GM18868 (cell line): ENCODE measurements around the gene ZNF280C.
A peak's percentile ranks its signal among the peaks of the same experiment; 100 is the strongest.

Experiments
- ATAC-seq: cut with Tn5 transposase; IDR thresholded peaks from one replicate; pipeline ENCODE4 v1.9.1; 2021; ENCODE audit warnings: mild to moderate bottlenecking, moderate library complexity; ENCODE audit not compliant: unreplicated experiment

ZNF280C gene

GRCh38 chrX:130179579-130180215 lies 89.0 kb downstream of the ZNF280C start:
- ATAC-seq = no peak

- ATAC-seq = no peak
Measured at GRCh38 chrX:130179170-130179569, 89.5 kb downstream of the ZNF280C start.

GRCh38 chrX:130176942-130177341 lies 91.8 kb downstream of the ZNF280C start:
- no peak for ATAC-seq

DNA sequence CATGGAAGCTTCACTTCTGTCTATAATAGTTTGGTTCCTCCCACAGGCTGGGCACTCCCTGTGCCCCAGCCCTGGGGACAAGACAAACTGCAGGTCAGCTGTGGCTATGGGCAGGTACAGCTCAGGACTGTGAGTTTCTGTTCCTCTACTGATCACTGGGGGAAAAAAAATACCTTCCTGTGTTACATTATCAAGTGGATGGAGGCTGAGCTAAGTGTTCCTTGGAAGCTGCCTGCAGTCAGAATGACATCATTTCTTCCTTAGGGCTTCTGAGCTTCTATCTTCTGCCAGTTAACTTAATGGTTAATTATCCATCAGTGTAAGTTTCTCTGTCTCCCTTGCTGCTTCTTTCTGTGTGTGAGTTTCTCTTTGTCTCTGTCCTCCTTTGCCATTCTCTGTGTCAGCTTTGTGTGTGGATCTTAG lies 92.3 kb downstream of the ZNF280C start:
- peak; percentile 78 for ATAC-seq

- no peak for ATAC-seq
Measured at GRCh38 chrX:130174937-130175336, 93.8 kb downstream of the ZNF280C start.

- no peak for ATAC-seq
Measured at GRCh38 chrX:130174045-130174704, 94.5 kb downstream of the ZNF280C start.

DNA sequence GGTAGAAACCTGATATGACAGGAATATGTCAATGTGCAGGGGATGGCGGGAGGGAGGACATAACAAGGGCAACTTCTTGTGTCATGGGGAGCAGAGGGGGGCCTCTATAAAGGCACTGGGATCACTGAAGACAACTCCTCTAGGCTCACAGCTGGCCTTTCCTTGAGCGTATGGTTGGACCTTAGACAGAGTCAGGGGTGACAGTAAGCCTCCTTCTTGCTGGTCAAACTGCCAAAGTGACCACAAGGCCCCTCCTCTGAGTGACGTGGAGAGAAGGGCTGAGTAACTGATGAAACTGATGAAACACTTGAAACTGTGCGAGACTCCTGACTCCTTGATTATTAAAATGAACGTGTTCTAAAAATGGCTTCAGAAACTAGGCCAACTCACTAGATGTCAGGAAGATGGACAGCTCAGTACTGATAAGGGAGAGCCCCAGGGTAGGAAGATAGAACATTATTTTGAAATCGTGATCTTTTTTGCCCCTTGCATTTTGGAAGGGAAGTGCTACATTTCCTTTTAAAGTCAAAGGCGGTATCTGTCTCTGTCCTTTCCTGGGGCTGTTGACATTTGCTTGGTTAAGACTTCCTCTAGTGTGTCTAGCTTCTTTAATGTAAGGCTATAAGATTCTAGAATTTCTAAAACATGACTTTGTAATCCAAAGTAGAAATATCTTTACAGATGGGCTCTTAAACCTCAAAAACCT lies 95.4 kb downstream of the ZNF280C start:
- peak; percentile 29 for ATAC-seq

GRCh38 chrX:130172127-130172845 lies 96.4 kb downstream of the ZNF280C start:
- no peak for ATAC-seq

DNA sequence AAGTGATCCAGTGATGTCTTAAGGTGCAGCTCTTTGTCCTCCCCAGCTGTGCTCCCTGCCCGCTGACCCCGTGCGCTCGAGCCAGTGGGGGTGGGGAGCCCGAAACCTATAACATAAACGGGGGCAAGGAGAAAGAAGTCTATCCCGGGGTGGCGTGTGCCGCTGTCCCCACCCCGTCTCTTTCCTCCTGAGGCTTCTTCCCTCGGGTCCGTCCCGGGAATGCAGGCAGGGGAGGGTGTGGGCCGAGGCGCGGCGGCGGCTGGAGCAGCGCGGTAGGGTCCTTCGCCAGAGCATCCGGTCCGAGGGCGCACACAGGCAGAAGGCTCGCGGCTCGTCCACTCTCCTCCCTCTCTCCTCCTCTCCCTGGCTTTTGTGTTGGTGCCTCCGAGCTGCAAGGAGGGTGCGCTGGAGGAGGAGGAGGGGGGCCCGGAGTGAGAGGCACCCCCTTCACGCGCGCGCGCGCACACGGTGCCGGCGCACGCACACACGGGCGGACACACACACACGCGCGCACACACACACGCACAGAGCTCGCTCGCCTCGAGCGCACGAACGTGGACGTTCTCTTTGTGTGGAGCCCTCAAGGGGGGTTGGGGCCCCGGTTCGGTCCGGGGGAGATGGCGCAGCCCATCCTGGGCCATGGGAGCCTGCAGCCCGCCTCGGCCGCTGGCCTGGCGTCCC lies 97.1 kb downstream of the ZNF280C start, which contains the start of gene RAB33A:
Gene RAB33A (plus strand): TSS at position 517 of the 681 bp plus-strand sequence. CDS start 101 bp downstream, at position 618.
- ATAC-seq = peak; percentile 22

DNA sequence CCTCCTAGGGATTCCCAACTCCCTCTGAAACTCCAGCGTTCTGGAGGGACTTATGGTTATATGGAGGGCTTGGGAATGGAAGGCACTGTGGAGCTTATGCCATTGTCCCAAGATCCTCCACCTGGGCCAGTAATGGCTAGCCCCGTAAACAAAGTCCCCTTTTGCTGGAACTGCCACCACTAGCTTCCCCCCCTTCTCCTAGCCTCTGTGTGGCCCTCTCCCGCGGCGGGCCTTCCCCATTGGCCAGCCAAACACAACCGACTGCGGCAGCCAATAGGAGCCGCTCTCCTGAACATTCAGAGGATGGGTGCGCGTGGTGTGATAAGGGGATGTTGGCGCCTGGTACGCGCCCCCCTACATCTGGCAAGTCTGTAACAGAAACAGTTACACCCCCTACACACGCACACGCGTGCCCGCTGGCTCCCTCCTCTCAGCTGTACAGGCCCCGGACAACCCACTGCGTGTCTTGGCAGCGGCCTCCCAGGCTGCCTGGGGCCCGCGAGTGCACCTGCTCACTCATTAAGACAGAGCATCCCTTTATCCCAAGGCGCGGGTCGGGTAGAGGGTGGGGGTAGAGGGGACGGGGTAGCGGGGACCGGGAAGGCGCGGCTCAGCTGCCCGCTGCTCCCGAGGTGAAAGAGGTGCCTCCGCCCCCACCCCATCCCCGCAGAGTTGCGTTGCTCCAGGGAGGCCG lies 97.8 kb downstream of the ZNF280C start:
- peak; percentile 87 for ATAC-seq

- ATAC-seq = no peak
Measured at GRCh38 chrX:130167040-130167439, 101.7 kb downstream of the ZNF280C start.

GRCh38 chrX:130166503-130166777 lies 102.3 kb downstream of the ZNF280C start:
- no peak for ATAC-seq

- peak; percentile 90 for ATAC-seq
Measured at GRCh38 chrX:130165703-130166502, 102.8 kb downstream of the ZNF280C start, which contains the start of gene AIFM1. Gene AIFM1 (minus strand): TSS chrX:130165841. CDS start chrX:130165656, 185 bp downstream.

GRCh38 chrX:130165181-130165702 lies 103.5 kb downstream of the ZNF280C start:
- no peak for ATAC-seq

- no peak for ATAC-seq
Measured at GRCh38 chrX:130163398-130163797, 105.3 kb downstream of the ZNF280C start.

- no peak for ATAC-seq
Measured at GRCh38 chrX:130162094-130162735, 106.5 kb downstream of the ZNF280C start.

GRCh38 chrX:130159776-130160175 lies 108.9 kb downstream of the ZNF280C start:
- no peak for ATAC-seq

- ATAC-seq = no peak
Measured at GRCh38 chrX:130158311-130158710, 110.4 kb downstream of the ZNF280C start.

GRCh38 chrX:130155564-130155963 lies 113.1 kb downstream of the ZNF280C start:
- ATAC-seq = no peak
